ENCODE measurements around the gene C17orf107.

C17orf107 gene

DNA sequence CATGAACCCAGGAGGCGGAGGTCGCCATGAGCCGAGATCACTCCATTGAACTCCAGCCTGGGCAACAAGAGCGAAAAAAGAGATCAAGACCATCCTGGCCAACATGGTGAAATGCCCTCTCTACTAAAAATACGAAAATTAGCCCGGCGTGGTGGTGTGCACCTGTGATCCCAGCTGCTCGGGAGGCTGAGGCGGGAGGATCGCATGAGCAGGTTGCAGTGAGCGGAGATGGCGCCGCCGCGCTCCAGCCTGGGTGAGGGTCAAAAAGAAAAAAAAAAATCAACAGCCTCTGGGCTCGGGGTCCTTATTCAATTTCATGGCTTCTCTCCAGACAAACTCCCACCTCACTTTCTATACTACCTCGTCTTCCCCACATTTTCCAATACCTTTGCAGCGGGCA lies 29.5 kb downstream of the C17orf107 start:
- TF ChIP-seq, protein P1, sequence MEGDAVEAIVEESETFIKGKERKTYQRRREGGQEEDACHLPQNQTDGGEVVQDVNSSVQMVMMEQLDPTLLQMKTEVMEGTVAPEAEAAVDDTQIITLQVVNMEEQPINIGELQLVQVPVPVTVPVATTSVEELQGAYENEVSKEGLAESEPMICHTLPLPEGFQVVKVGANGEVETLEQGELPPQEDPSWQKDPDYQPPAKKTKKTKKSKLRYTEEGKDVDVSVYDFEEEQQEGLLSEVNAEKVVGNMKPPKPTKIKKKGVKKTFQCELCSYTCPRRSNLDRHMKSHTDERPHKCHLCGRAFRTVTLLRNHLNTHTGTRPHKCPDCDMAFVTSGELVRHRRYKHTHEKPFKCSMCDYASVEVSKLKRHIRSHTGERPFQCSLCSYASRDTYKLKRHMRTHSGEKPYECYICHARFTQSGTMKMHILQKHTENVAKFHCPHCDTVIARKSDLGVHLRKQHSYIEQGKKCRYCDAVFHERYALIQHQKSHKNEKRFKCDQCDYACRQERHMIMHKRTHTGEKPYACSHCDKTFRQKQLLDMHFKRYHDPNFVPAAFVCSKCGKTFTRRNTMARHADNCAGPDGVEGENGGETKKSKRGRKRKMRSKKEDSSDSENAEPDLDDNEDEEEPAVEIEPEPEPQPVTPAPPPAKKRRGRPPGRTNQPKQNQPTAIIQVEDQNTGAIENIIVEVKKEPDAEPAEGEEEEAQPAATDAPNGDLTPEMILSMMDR (IDR thresholded peaks at IDR 0.05; ENCODE audit: low read depth, low read length, missing control alignments), result no peak
- no peak overlapping the region for H3K4me3 ChIP-seq (replicated peaks; ENCODE audit: low read depth, low read length)
- no peak for DNase-seq (ENCODE audit: extremely low read depth, low read depth)

DNA sequence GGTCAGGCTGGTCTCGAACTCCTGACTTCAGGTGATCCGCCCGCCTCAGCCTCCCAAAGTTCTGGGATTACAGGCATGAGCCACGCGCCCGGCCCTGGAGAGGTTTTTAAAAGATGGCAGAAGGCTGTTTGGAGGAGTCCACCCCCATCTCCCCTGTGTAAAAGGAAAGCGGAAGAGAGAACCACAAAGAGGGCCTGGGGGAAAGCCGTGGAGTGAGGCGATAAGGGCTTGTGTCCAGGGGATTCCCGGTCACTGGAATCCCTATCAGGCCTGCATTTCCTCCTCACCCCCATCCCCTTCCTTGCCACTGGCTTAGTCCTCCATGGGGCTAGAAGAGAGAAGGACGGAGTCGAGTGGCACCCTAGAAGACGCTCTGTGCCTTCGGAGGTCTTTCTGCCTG lies 32.6 kb downstream of the C17orf107 start, which contains the start of gene GP1BA:
GP1BA (plus strand) TSS at position 315 of the 400 bp plus-strand sequence. CDS start 328 bp downstream, outside the sequence.
- H3K4me3 ChIP-seq (replicated peaks; ENCODE audit: low read depth, low read length), result no peak within 1 kb of the TSS
- DNase-seq (ENCODE audit: extremely low read depth, low read depth), result no peak
- TF ChIP-seq, protein P1 (IDR thresholded peaks at IDR 0.05; ENCODE audit: low read depth, low read length, missing control alignments), result no peak

DNA sequence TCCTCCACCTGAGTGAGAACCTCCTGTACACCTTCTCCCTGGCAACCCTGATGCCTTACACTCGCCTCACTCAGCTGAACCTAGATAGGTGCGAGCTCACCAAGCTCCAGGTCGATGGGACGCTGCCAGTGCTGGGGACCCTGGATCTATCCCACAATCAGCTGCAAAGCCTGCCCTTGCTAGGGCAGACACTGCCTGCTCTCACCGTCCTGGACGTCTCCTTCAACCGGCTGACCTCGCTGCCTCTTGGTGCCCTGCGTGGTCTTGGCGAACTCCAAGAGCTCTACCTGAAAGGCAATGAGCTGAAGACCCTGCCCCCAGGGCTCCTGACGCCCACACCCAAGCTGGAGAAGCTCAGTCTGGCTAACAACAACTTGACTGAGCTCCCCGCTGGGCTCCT lies 33.4 kb downstream of the C17orf107 start:
- H3K4me3 ChIP-seq (replicated peaks; ENCODE audit: low read depth, low read length), result no peak overlapping the region
- DNase-seq (ENCODE audit: extremely low read depth, low read depth), result no peak
- TF ChIP-seq, protein P1 (IDR thresholded peaks at IDR 0.05; ENCODE audit: low read depth, low read length, missing control alignments), result no peak

DNA sequence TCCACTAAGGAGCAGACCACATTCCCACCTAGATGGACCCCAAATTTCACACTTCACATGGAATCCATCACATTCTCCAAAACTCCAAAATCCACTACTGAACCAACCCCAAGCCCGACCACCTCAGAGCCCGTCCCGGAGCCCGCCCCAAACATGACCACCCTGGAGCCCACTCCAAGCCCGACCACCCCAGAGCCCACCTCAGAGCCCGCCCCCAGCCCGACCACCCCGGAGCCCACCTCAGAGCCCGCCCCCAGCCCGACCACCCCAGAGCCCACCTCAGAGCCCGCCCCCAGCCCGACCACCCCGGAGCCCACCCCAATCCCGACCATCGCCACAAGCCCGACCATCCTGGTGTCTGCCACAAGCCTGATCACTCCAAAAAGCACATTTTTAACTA lies 34.3 kb downstream of the C17orf107 start:
- TF ChIP-seq, protein P1 (IDR thresholded peaks at IDR 0.05; ENCODE audit: low read depth, low read length, missing control alignments), result no peak

DNA sequence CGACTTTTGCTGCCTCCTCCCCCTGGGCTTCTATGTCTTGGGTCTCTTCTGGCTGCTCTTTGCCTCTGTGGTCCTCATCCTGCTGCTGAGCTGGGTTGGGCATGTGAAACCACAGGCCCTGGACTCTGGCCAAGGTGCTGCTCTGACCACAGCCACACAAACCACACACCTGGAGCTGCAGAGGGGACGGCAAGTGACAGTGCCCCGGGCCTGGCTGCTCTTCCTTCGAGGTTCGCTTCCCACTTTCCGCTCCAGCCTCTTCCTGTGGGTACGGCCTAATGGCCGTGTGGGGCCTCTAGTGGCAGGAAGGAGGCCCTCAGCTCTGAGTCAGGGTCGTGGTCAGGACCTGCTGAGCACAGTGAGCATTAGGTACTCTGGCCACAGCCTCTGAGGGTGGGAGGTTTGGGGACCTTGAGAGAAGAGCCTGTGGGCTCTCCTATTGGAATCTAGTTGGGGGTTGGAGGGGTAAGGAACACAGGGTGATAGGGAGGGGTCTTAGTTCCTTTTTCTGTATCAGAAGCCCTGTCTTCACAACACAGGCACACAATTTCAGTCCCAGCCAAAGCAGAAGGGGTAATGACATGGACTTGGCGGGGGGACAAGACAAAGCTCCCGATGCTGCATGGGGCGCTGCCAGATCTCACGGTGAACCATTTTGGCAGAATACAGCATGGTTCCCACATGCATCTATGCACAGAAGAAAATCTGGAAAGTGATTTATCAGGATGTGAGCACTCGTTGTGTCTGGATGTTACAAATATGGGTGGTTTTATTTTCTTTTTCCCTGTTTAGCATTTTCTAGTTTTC lies 35.0 kb downstream of the C17orf107 start:
- TF ChIP-seq, protein P1 (IDR thresholded peaks at IDR 0.05; ENCODE audit: low read depth, low read length, missing control alignments), result peak; percentile 41
- no peak for DNase-seq (ENCODE audit: extremely low read depth, low read depth)
- H3K4me3 ChIP-seq (replicated peaks; ENCODE audit: low read depth, low read length), result no peak overlapping the region

More for the DNA sequence above, 34.3 kb downstream of the C17orf107 start:
- DNase-seq (ENCODE audit: extremely low read depth, low read depth), result no peak
- no peak overlapping the region for H3K4me3 ChIP-seq (replicated peaks; ENCODE audit: low read depth, low read length)

DNA sequence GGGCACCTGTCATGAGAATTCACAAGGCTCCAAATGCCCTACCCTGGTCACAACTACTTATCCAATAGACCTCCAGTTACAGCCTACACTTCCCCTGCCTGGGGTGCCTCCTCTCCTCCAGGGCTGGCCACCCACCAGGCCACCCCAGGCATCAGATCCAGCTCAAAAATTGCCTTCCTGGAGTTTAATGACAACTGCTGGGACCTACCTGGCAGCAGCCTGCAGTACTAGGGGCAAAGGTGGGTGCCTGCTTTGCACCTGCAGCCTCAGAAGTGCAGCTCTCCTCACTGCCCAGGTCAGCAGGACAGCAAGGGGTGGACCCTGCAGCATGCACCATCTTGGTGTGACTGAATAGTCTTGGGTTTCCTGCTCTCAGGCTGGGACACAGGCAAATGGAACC lies 36.3 kb downstream of the C17orf107 start:
- no peak overlapping the region for H3K4me3 ChIP-seq (replicated peaks; ENCODE audit: low read depth, low read length)
- TF ChIP-seq, protein P1 (IDR thresholded peaks at IDR 0.05; ENCODE audit: low read depth, low read length, missing control alignments), result no peak
- no peak for DNase-seq (ENCODE audit: extremely low read depth, low read depth)
